ENCODE data around the gene CREB3L1.

Gene CREB3L1

GRCh38 chr11:46330563-46331281 lies 53.3 kb downstream of the CREB3L1 start:
- DNase-seq, result no peak

GRCh38 chr11:46331282-46331984 lies 54.0 kb downstream of the CREB3L1 start:
- peak; percentile 33 for DNase-seq

GRCh38 chr11:46332093-46332567 lies 54.7 kb downstream of the CREB3L1 start:
- DNase-seq, result no peak

- DNase-seq, result no peak
These were observed 55.3 kb downstream of the CREB3L1 start for GRCh38 chr11:46332568-46333393.

GRCh38 chr11:46333394-46333947 lies 56.0 kb downstream of the CREB3L1 start:
- no peak for DNase-seq

GRCh38 chr11:46334211-46334610 lies 56.7 kb downstream of the CREB3L1 start:
- DNase-seq, result no peak

GRCh38 chr11:46335271-46335670 lies 57.8 kb downstream of the CREB3L1 start:
- no peak for DNase-seq

GRCh38 chr11:46335890-46336562 lies 58.6 kb downstream of the CREB3L1 start:
- no peak for DNase-seq

- DNase-seq, result no peak
These were observed 59.2 kb downstream of the CREB3L1 start for GRCh38 chr11:46336563-46337180.

GRCh38 chr11:46337626-46338345 lies 60.3 kb downstream of the CREB3L1 start:
- no peak for DNase-seq

- no peak for DNase-seq
These were observed 61.1 kb downstream of the CREB3L1 start for GRCh38 chr11:46338636-46338987.

- DNase-seq, result no peak
These were observed 61.7 kb downstream of the CREB3L1 start for GRCh38 chr11:46338988-46339666.

- no peak for DNase-seq
These were observed 62.4 kb downstream of the CREB3L1 start for GRCh38 chr11:46339816-46340215.

GRCh38 chr11:46341454-46341853 lies 64.0 kb downstream of the CREB3L1 start:
- DNase-seq, result no peak

- DNase-seq, result no peak
These were observed 64.8 kb downstream of the CREB3L1 start for GRCh38 chr11:46342239-46342638.

- DNase-seq, result no peak
These were observed 66.1 kb downstream of the CREB3L1 start for GRCh38 chr11:46343520-46343919.

GRCh38 chr11:46345131-46345597 lies 67.7 kb downstream of the CREB3L1 start:
- no peak for DNase-seq

- no peak for DNase-seq
These were observed 68.5 kb downstream of the CREB3L1 start for GRCh38 chr11:46345881-46346484.

- peak; percentile 80 for DNase-seq
These were observed 69.6 kb downstream of the CREB3L1 start, which contains the start of gene DGKZ for GRCh38 chr11:46346886-46347636. DGKZ (plus strand) TSS chr11:46347463; CDS start chr11:46347660, 197 bp downstream.

All from effector CD4-positive, alpha-beta T cell (primary cell).